IPS-20b (cell line): ENCODE results near the gene CHD2.
"Not testable (repeated sequence)": the region's sequence is repeated elsewhere in the genome, so short reads cannot be mapped to it uniquely, and the experiment has no call there.

Source experiments
- H3K27ac ChIP-seq: one replicate; pipeline ENCODE4 v1.5.1; 2013; ENCODE audit warnings: low read length
- H3K27me3 ChIP-seq: 2 replicates; pipeline ENCODE4 v1.6.1; 2013; ENCODE audit warnings: mild to moderate bottlenecking, low read length, inconsistent platforms; ENCODE audit not compliant: insufficient read depth
- H3K36me3 ChIP-seq: 2 replicates; pipeline ENCODE4 v1.6.1; 2013; ENCODE audit warnings: low read depth, mild to moderate bottlenecking, inconsistent platforms, low read length, moderate library complexity; ENCODE audit not compliant: insufficient read depth
- H3K4me1 ChIP-seq: 2 replicates; pipeline ENCODE4 v1.6.1; 2013; ENCODE audit warnings: mild to moderate bottlenecking, control low read depth, inconsistent platforms, low read length, moderate library complexity; ENCODE audit not compliant: insufficient read depth
- H3K4me3 ChIP-seq: 2 replicates; pipeline ENCODE4 v1.5.1; 2013; ENCODE audit warnings: mild to moderate bottlenecking, low read length, inconsistent platforms
- H3K9ac ChIP-seq: 2 replicates; pipeline ENCODE4 v1.6.1; 2013; ENCODE audit warnings: low read depth, mild to moderate bottlenecking, inconsistent platforms, low read length, moderate library complexity
- H3K9me3 ChIP-seq: 2 replicates; pipeline ENCODE4 v1.6.1; 2013; ENCODE audit warnings: mild to moderate bottlenecking, low read depth, low read length, inconsistent platforms; ENCODE audit not compliant: insufficient read depth

CHD2 gene

GRCh38 chr15:93028111-93028631, 128.0 kb downstream of the CHD2 start:
- no peak overlapping the region for H3K27ac ChIP-seq
- no peak overlapping the region for H3K4me3 ChIP-seq
- H3K27me3 ChIP-seq, result no peaks in the 10 kb centered on the region
- H3K4me1 ChIP-seq, result no peaks in the 10 kb centered on the region
- no peaks in the 10 kb centered on the region for H3K9me3 ChIP-seq
- no peak overlapping the region for H3K9ac ChIP-seq
- H3K36me3 ChIP-seq, result peaks cover 49% of the 10 kb centered on the region

DNA sequence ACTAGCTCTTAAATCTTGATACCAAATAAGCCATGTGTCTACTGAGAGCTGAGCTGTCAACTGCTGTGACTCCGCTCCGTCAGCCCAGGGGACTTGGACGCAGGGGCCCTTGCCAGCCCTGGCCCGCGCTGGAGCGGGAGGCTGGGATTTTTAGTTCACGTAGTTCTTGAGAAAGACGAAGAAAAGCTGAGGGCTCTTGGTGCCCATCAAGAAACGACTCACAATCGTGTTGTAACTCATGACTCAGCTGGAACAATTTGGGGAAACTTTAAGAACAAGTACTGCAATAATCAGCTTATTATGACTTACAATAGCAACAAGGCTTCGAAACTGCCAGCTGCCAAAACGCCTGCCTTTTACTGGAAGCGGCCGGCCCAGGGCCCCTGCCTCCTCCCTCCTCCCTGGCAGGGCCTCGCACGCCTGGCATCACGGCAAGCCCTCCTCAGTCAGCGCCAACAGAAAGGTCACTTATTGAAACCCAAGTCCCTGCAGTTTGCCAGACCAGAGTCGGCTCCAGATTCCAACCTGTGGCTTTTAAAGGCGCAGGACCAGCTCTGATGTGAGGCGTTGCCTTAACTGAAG, 128.6 kb downstream of the CHD2 start:
- no peaks in the 10 kb centered on the region for H3K9me3 ChIP-seq
- no peak overlapping the region for H3K4me3 ChIP-seq
- H3K27me3 ChIP-seq, result no peaks in the 10 kb centered on the region
- H3K27ac ChIP-seq, result no peak overlapping the region
- H3K9ac ChIP-seq, result no peak overlapping the region
- H3K4me1 ChIP-seq, result no peaks in the 10 kb centered on the region
- H3K36me3 ChIP-seq, result peaks cover 44% of the 10 kb centered on the region

DNA sequence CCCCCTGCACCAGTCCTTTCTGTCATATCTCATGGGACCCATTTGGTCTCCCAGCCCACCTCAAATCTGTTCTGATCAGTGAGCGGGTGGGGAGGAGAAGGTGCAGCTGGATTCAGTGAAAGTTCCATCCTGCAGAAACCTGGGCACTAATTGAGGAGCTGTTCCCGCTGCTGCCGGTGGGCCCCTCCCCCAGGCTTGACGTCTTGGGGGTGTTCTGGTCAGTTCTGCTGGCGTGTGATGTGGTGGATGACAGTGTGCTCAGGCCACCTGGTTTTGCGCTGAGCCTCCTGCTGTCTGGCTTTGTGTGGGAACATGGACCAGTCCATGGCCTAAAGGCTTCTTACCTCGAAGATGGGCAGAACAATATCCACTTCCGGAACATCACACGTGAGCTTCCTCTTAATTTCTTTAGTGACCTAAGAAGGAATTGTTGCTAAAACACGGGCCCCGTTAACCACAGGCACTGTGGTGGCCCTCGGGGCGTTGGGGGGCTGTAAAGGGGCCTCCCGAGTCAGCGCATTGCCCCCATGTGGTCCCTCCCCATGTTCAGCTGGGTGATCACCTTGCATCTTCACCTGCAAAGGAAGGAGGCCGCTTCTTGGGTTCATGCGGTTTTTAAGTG, 129.2 kb downstream of the CHD2 start:
- no peaks in the 10 kb centered on the region for H3K9me3 ChIP-seq
- no peaks in the 10 kb centered on the region for H3K27me3 ChIP-seq
- H3K27ac ChIP-seq, result no peak overlapping the region
- H3K4me3 ChIP-seq, result no peak overlapping the region
- H3K9ac ChIP-seq, result no peak overlapping the region
- H3K4me1 ChIP-seq, result no peaks in the 10 kb centered on the region
- H3K36me3 ChIP-seq, result peaks cover 38% of the 10 kb centered on the region

DNA sequence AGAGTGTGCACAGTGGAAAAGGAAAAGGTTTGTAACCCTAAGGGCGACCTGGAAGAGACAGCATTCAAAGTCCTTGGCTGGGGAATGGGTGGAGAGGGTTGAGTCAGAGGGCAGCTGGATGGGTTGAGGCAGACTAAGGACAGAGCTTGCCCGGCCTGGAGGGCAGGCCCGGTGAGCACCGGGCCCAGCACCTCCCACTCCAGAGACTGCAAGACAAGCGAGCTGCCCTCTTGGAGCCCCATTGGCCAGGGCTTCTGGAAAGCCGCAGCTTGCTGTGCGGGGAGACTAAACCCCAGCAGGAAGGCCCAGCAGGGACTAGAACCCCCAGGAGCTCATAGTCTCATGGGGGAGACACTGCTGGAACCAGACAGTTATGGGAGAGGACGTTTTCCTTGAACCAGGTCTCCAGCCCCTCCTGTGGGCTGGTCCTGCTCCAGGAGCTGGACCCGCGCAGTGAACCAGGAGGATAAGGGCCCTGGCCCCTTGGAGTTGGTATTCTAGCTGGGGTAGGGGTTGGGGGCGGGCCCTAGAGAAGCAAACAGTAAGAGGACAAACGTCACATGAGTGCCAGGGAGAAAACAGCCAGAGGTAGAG, 129.8 kb downstream of the CHD2 start:
- no peak overlapping the region for H3K27ac ChIP-seq
- H3K9me3 ChIP-seq, result no peaks in the 10 kb centered on the region
- no peaks in the 10 kb centered on the region for H3K27me3 ChIP-seq
- H3K9ac ChIP-seq, result no peak overlapping the region
- H3K4me1 ChIP-seq, result no peaks in the 10 kb centered on the region
- H3K4me3 ChIP-seq, result no peak overlapping the region
- H3K36me3 ChIP-seq, result peaks cover 32% of the 10 kb centered on the region

GRCh38 chr15:93030430-93031102, 130.4 kb downstream of the CHD2 start:
- Histone ChIP-seq H3K4me1 (no peaks in the 10 kb centered on the region), H3K9ac (no peak overlapping the region), H3K27me3 (no peaks in the 10 kb centered on the region), H3K27ac (no peak overlapping the region), H3K4me3 (no peak overlapping the region), H3K36me3 (peaks cover 25% of the 10 kb centered on the region), H3K9me3 (no peaks in the 10 kb centered on the region)

DNA sequence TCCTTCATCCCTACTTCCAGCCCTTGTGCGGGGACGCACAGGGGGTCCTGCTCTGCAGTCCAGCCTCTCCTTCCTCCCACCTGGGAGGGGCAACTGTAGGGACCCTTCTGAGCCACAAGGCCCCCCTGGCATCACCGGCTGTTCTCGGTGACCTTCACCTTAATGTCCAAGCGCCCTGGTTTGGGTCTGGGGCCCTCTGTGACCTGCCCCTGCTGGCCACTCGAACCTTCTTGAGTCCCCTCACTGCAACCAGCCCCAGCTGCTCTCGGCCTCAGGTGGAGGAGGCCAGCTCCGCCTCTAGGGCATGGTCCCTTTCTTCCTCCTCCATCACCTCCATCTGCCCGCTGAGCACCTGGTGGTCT, 131.0 kb downstream of the CHD2 start:
- Histone ChIP-seq H3K9ac (no peak overlapping the region), H3K27me3 (no peaks in the 10 kb centered on the region), H3K4me3 (no peak overlapping the region)

DNA sequence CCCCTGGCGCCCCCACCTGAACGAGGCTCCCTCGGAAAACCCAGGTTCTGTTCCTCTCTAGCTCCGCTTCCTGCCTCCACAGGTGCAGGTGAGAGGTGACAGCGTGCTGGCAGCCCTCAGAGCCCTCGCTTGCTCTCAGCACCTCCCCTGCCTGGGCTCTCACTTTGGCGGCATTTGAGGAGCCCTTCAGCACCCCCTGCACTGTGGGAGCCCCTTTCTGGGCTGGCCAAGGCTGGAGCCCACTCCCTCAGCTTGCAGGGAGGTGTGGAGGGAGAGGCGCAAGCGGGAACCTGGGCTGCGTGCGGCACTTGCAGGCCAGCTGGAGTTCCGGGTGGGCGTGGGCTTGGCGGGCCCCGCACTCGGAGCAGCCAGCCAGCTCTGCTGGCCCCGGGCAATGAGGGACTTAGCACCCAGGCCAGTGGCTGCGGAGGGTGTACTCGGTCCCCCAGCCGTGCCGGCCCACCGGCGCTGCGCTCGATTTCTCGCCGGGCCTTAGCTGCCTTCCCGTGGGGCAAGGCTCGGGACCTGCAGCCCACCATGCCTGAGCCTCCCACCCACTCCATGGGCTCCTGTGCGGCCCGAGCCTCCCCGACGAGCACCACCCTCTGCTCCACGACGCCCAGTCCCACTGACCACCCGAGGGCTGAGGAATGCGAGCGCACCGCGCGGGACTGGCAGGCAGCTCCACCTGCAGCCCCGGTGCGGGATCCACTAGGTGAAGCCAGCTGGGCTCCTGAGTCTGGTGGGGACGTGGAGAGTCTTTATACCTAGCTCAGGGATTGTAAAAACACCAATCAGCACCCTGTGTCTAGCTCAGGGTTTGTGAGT, 131.6 kb downstream of the CHD2 start:
- not testable (repeated sequence) for H3K4me3 ChIP-seq, H3K27me3 ChIP-seq, H3K4me1 ChIP-seq

More for the DNA sequence above, 131.0 kb downstream of the CHD2 start:
- Histone ChIP-seq H3K4me1 (no peaks in the 10 kb centered on the region; the same call in 1 of the 2 replicates), H3K36me3 (peaks cover 20% of the 10 kb centered on the region), H3K27ac (no peak overlapping the region), H3K9me3 (no peaks in the 10 kb centered on the region)

DNA sequence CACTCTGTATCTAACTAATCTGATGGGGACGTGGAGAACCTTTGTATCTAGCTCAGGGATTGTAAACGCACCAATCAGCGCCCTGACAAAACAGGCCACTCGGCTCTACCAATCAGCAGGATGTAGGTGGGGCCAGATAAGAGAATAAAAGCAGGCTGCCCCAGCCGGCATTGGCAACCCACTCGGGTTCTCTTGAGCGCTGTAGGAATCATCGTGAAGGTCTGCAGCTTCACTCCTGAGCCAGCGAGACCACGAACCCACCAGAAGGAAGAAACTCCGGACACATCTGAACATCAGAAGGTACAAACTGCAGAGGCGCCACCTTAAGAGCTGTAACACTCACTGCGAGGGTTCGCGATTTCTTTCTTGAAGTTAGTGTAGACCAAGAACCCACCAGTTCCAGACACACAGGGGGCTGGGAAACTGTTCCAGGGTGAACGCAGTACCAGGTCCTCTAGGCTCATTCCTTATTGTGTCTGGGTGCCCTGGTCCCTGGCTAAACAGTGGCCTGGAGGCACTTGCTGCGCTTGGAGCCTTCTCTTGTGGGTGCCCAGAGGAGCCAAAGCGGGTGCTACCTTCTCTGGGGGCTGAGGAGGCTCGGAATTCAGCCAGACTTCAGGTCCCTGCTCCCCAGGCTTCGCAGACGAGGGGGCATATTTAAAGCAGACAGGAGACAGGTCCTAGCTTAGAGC, 132.5 kb downstream of the CHD2 start:
- H3K36me3 ChIP-seq, H3K4me3 ChIP-seq, H3K9me3 ChIP-seq, H3K4me1 ChIP-seq, H3K9ac ChIP-seq, H3K27ac ChIP-seq, H3K27me3 ChIP-seq: not testable (repeated sequence)

More for the DNA sequence above, 131.6 kb downstream of the CHD2 start:
- H3K27ac ChIP-seq, H3K9ac ChIP-seq, H3K9me3 ChIP-seq: not testable (repeated sequence)
- peaks cover 13% of the 10 kb centered on the region for H3K36me3 ChIP-seq

- H3K4me1 ChIP-seq, result no peaks in the 10 kb centered on the region; the same call in 1 of the 2 replicates
- no peak overlapping the region for H3K27ac ChIP-seq
- no peak overlapping the region for H3K9ac ChIP-seq
- H3K4me3 ChIP-seq, result no peak overlapping the region
- H3K36me3 ChIP-seq, result no peaks in the 10 kb centered on the region
- H3K27me3 ChIP-seq, result no peaks in the 10 kb centered on the region
- H3K9me3 ChIP-seq, result no peaks in the 10 kb centered on the region
Measured at GRCh38 chr15:93033434-93034045, 133.4 kb downstream of the CHD2 start.

GRCh38 chr15:93034512-93034911, 134.4 kb downstream of the CHD2 start:
- Histone ChIP-seq H3K4me1 (no peaks in the 10 kb centered on the region; the same call in 1 of the 2 replicates), H3K9ac (no peak overlapping the region), H3K27me3 (no peaks in the 10 kb centered on the region), H3K9me3 (no peaks in the 10 kb centered on the region), H3K4me3 (no peak overlapping the region), H3K36me3 (no peaks in the 10 kb centered on the region), H3K27ac (no peak overlapping the region)
